Type B pancreatic cell (in vitro differentiated cells): Measurements from ENCODE around the gene CD27. TPM values are rescaled to one million over a fixed set of nuclear protein-coding genes. Genes with fewer than 3 reads are reported as not detected.
"Not testable (repeated sequence)": the region's sequence is repeated elsewhere in the genome, so short reads cannot be mapped to it uniquely, and the experiment has no call there.

ENCODE experiments used
- DNase-seq: peaks from one replicate; pipeline ENCODE4 v3.0.0; 2021; ENCODE audit warnings: mixed read lengths; ENCODE audit not compliant: unreplicated experiment; ENCODE audit errors: extremely low spot score
- H3K27ac Mint-ChIP-seq: 2 replicates; pipeline ENCODE4 v1.8.0; 2021; ENCODE audit warnings: mild to moderate bottlenecking, mixed read lengths
- H3K27me3 Mint-ChIP-seq: 2 replicates; pipeline ENCODE4 v1.8.0; 2021; ENCODE audit warnings: mixed read lengths
- H3K36me3 Mint-ChIP-seq: 2 replicates; pipeline ENCODE4 v1.8.0; 2021; ENCODE audit warnings: mixed read lengths
- H3K4me1 Mint-ChIP-seq: one replicate; pipeline ENCODE4 v1.8.0; 2021; ENCODE audit warnings: mixed read lengths; ENCODE audit not compliant: unreplicated experiment
- H3K4me3 Mint-ChIP-seq: 2 replicates; pipeline ENCODE4 v1.8.0; 2021; ENCODE audit warnings: mild to moderate bottlenecking, mixed read lengths
- H3K9me3 Mint-ChIP-seq: 2 replicates; pipeline ENCODE4 v1.8.0; 2021; ENCODE audit warnings: mixed read lengths
- CTCF ChIP-seq: fragments of 200-600 bp; sonication (generic); conservative IDR thresholded peaks from 2 replicates; pipeline ENCODE4 v1.5.0; 2021; ENCODE audit warnings: antibody characterized with exemption, mild to moderate bottlenecking
- total RNA-seq: library from RNA; stranded (reverse); gene quantifications from 2 replicates; pipeline ENCODE4 v1.2.1, GENCODE V29; 2021; ENCODE audit warnings: low replicate concordance

The CD27 gene
- total RNA-seq, 1 donor from 2014 or later, result not detected

GRCh38 chr12:6494258-6494743, 49.5 kb downstream of the CD27 start:
- H3K27ac Mint-ChIP-seq, result peak overlapping the region; percentile 100
- H3K36me3 Mint-ChIP-seq, result peaks cover 35% of the 10 kb centered on the region
- no peaks in the 10 kb centered on the region for H3K27me3 Mint-ChIP-seq
- no peak for DNase-seq
- no peak for TF ChIP-seq CTCF
- no peaks in the 10 kb centered on the region for H3K9me3 Mint-ChIP-seq
- peak overlapping the region; percentile 98 for H3K4me3 Mint-ChIP-seq
- peaks cover 7% of the 10 kb centered on the region for H3K4me1 Mint-ChIP-seq

GRCh38 chr12:6494968-6495367, 50.2 kb downstream of the CD27 start:
- TF ChIP-seq CTCF, result no peak
- DNase-seq, result no peak
- H3K27me3 Mint-ChIP-seq, result no peaks in the 10 kb centered on the region
- peaks cover 7% of the 10 kb centered on the region for H3K4me1 Mint-ChIP-seq
- no peaks in the 10 kb centered on the region for H3K9me3 Mint-ChIP-seq
- H3K4me3 Mint-ChIP-seq, result peak overlapping the region; percentile 98
- H3K36me3 Mint-ChIP-seq, result peaks cover 35% of the 10 kb centered on the region
- no peak overlapping the region for H3K27ac Mint-ChIP-seq

DNA sequence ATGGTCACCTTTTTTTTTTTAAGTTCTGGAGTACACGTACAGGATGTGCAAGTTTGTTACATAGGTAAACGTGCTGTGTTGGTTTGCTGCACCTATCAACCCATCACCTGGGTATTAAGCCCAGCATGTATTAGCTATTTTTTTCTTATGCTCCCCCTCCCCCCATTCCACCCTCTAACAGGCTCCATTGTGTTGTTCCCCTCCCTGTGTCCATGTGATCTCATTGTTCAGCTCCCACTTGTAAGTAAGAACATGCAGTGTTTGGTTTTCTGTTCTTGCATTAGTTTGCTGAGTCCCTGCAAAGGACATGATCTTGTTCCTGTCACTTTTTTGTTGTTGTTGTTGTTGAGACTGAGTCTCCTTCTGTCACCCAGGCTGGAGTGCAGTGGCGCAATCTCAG, 52.5 kb downstream of the CD27 start:
- not testable (repeated sequence) for H3K27me3 Mint-ChIP-seq, DNase-seq, H3K4me1 Mint-ChIP-seq, H3K27ac Mint-ChIP-seq, H3K9me3 Mint-ChIP-seq
- Mint-ChIP-seq H3K4me3 (peak overlapping the region; percentile 46), H3K36me3 (peaks cover 27% of the 10 kb centered on the region)

DNA sequence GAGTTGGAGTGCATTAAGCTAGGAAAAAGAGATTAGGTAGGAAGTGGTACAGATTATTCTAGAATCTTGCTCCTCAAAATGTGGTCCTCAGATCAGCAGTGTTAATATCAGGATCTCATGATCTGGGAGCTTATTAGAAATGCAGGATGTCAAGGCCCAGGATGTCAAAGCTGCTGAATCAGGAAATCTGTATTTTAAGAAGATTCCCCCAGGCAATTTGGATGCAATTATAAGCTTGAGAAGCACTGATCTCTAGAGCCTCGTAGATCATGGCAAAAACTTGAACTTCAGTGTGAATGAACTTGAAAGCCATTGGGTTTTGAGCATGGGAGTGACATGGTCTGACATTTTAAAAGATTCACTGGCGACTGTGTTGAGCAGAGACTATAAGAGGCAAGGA, 55.7 kb downstream of the CD27 start:
- DNase-seq, result no peak
- Mint-ChIP-seq H3K4me3 (no peak overlapping the region), H3K9me3 (no peaks in the 10 kb centered on the region), H3K27me3 (no peaks in the 10 kb centered on the region), H3K4me1 (peaks cover under 1% of the 10 kb centered on the region), H3K36me3 (peaks cover 19% of the 10 kb centered on the region), H3K27ac (no peak overlapping the region)
- no peak for TF ChIP-seq CTCF

Other genes with a start within 250 kb of the CD27 start
- gene CD9, start 244.6 kb upstream of the CD27 start, total RNA-seq, result 120 and 807 TPM in 2 replicates
- 32.4 and 115 TPM in 2 replicates for gene PLEKHG6, start 134.3 kb upstream of the CD27 start, total RNA-seq
- gene TNFRSF1A, start 102.9 kb upstream of the CD27 start, total RNA-seq, result 79.1 and 222 TPM in 2 replicates
- gene SCNN1A, start 69.4 kb upstream of the CD27 start, total RNA-seq, result 29.2 and 72.7 TPM in 2 replicates
- gene LTBR, start 60.8 kb upstream of the CD27 start, total RNA-seq, result 18.5 and 98.5 TPM in 2 replicates
- 12.4 and 21.1 TPM in 2 replicates for gene TAPBPL, start 7.1 kb downstream of the CD27 start, total RNA-seq
- gene VAMP1, start 25.7 kb downstream of the CD27 start, total RNA-seq, result 10.1 and 12.7 TPM in 2 replicates
- gene MRPL51, start 48.3 kb downstream of the CD27 start, total RNA-seq, result 213 and 396 TPM in 2 replicates
- 96.5 and 109 TPM in 2 replicates for gene NCAPD2, start 49.1 kb downstream of the CD27 start, total RNA-seq
- gene GAPDH, start 89.6 kb downstream of the CD27 start, total RNA-seq, result 2,317 and 5,618 TPM in 2 replicates
- 9.1 and 17.5 TPM in 2 replicates for gene IFFO1, start 111.1 kb downstream of the CD27 start, total RNA-seq
- gene NOP2, start 123.3 kb downstream of the CD27 start, total RNA-seq, result 60.9 and 106 TPM in 2 replicates
- gene CHD4, start 162.4 kb downstream of the CD27 start, total RNA-seq, result 270 and 289 TPM in 2 replicates
- 2.7 and 19.9 TPM in 2 replicates for gene LPAR5, start 191.0 kb downstream of the CD27 start, total RNA-seq
- gene ACRBP, start 202.5 kb downstream of the CD27 start, total RNA-seq, result 3.9 and 7.1 TPM in 2 replicates
- 58.1 and 102 TPM in 2 replicates for gene ING4, start 218.2 kb downstream of the CD27 start, total RNA-seq
- gene ZNF384, start 244.4 kb downstream of the CD27 start, total RNA-seq, result 78.3 and 127 TPM in 2 replicates